HL-60 (cell line): ENCODE data around the gene RYR2.

Experiments
- DNase-seq, 2 experiments: peaks; one replicate each; pipeline ENCODE4 v3.0.0-alpha.2; 2010 to 2020; ENCODE audit warnings: low read depth in 1 of 2, low spot score in 1 of 2
- H3K27ac ChIP-seq: fragments of 250-450 bp; sonication (Bioruptor Pico); replicated peaks from 2 replicates; pipeline ENCODE4 v1.5.1; 2020; ENCODE audit warnings: mild to moderate bottlenecking, moderate library complexity
- H3K27me3 ChIP-seq: fragments of 250-450 bp; sonication (Bioruptor Pico); 2 replicates; pipeline ENCODE4 v1.5.1; 2021; ENCODE audit warnings: mild to moderate bottlenecking, moderate library complexity; ENCODE audit not compliant: insufficient read depth, poor library complexity, severe bottlenecking
- H3K4me3 ChIP-seq: replicated peaks from 2 replicates; pipeline ENCODE4 v1.5.1; 2011; ENCODE audit warnings: mild to moderate bottlenecking, control low read depth, low read length; ENCODE audit not compliant: insufficient read depth
- CTCF ChIP-seq: IDR thresholded peaks from one replicate; pipeline ENCODE4 v1.5.1; 2011; ENCODE audit warnings: low read length, control low read depth, inconsistent platforms; ENCODE audit not compliant: insufficient read depth
- GABPA ChIP-seq: IDR thresholded peaks from 2 replicates; pipeline ENCODE4 v1.6.1; 2012; ENCODE audit warnings: low read depth
- POLR2AphosphoS5 ChIP-seq: IDR thresholded peaks from 2 replicates; pipeline ENCODE4 v1.6.1; 2012; ENCODE audit warnings: low read depth
- REST ChIP-seq: IDR thresholded peaks from 2 replicates; pipeline ENCODE4 v1.6.1; 2012; ENCODE audit warnings: low read depth; ENCODE audit not compliant: insufficient replicate concordance
- SPI1 ChIP-seq: IDR thresholded peaks from 2 replicates; pipeline ENCODE4 v1.6.1; 2012; ENCODE audit warnings: low read depth, mild to moderate bottlenecking, borderline replicate concordance

RYR2 gene

DNA sequence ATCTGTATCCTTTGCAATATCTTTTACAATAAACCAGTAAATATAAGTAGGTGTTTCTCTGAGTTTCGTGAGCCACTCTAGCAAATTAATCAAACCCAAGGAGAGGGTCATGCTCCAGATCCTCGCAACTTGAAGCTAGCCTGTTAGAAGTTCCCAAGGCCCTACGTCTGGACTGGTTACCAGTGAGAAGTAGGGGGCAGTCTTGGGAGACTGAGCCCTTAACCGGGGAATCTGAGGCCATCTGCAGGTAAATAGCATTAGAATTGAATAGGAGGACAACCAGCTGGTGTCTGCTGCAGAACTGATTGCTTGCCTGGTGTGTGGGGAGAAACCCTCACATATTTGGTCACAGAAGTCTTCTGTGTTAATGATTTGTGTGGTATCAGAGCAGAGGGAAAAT lies 190.5 kb downstream of the RYR2 start:
- H3K4me3 ChIP-seq = no peak overlapping the region
- H3K27me3 ChIP-seq = no peaks in the 10 kb centered on the region
- DNase-seq = no peak
- TF ChIP-seq SPI1 = no peak
- TF ChIP-seq REST = no peak
- no peak for TF ChIP-seq CTCF
- TF ChIP-seq GABPA = no peak
- TF ChIP-seq POLR2AphosphoS5 = no peak
- H3K27ac ChIP-seq = no peak overlapping the region

GRCh38 chr1:237235091-237235490 lies 193.1 kb downstream of the RYR2 start:
- no peak overlapping the region for H3K4me3 ChIP-seq
- H3K27ac ChIP-seq = no peak overlapping the region
- TF ChIP-seq CTCF (no peak), SPI1 (no peak), POLR2AphosphoS5 (no peak)
- no peak for DNase-seq
- H3K27me3 ChIP-seq = no peaks in the 10 kb centered on the region

GRCh38 chr1:237237721-237238120 lies 195.7 kb downstream of the RYR2 start:
- Histone ChIP-seq H3K27me3 (no peaks in the 10 kb centered on the region), H3K4me3 (no peak overlapping the region), H3K27ac (no peak overlapping the region)
- TF ChIP-seq SPI1 (no peak), GABPA (no peak), REST (no peak), CTCF (no peak), POLR2AphosphoS5 (no peak)
- DNase-seq = no peak

DNA sequence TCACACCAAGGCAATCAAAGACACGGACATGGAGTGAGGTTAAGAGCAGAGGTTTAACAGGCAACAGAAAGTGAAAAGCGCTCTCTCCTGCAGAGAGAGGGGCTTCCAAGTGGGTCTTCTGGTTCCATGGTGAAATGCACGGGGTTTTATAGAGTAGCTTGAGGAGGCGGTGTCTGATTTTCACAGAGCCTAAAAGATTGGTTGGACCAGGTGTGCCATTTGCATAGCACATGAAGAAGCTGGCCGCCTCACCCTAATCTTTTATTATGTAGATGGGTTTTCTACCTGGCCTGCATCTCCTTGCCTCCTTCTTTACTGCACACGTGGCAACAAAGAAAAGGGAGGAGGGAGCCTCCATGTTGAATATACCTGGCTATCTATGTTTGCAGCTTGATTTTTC lies 197.3 kb downstream of the RYR2 start:
- H3K4me3 ChIP-seq = no peak overlapping the region
- no peak for DNase-seq
- no peaks in the 10 kb centered on the region for H3K27me3 ChIP-seq
- TF ChIP-seq SPI1 = no peak
- TF ChIP-seq REST = no peak
- no peak for TF ChIP-seq GABPA
- no peak overlapping the region for H3K27ac ChIP-seq
